Sigmoid colon (tissue), 4 donors: ENCODE results near the gene GBX1.

Experiments
- EP300 ChIP-seq, 4 donors: sonication (generic); formaldehyde crosslinking; IDR thresholded peaks; one replicate each; pipeline ENCODE4 v1.6.1; 2017; ENCODE audit warnings: antibody characterized with exemption in 4 of 4
- POLR2A ChIP-seq, 2 donors: fragments of 450-650 bp; IDR thresholded peaks; one replicate each; pipeline ENCODE4 v1.6.1; 2016; ENCODE audit warnings: antibody characterized with exemption in 2 of 2, mild to moderate bottlenecking in 2 of 2, moderate library complexity in 2 of 2

- no peak for TF ChIP-seq EP300 (IDR thresholded peaks at IDR 0.05)
- no peak for TF ChIP-seq POLR2A (IDR thresholded peaks at IDR 0.05)
Observed at GRCh38 chr7:151167197-151167961, at the start of gene GBX1.
